Measurements from ENCODE around the gene RBCK1.

DNA sequence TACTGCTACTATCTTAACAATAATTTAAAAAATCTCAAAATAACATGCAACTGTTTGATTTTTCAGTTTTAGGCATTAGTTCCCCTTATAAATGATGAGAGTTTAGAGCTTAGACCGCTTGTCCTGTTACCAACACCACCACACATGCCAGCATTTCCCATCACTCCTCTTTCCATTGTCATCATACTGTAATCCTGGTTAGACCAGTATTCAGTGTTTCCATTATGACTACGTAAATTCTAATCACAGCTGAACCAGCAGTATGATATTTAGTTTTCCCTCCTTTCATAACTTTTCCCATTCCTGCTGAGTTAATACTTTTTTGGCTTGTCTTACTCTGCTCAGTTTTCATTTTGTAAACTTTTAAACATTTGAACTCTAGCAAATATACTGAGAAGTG is 66.5 kb downstream of the RBCK1 start:
- TF ChIP-seq, protein P1, sequence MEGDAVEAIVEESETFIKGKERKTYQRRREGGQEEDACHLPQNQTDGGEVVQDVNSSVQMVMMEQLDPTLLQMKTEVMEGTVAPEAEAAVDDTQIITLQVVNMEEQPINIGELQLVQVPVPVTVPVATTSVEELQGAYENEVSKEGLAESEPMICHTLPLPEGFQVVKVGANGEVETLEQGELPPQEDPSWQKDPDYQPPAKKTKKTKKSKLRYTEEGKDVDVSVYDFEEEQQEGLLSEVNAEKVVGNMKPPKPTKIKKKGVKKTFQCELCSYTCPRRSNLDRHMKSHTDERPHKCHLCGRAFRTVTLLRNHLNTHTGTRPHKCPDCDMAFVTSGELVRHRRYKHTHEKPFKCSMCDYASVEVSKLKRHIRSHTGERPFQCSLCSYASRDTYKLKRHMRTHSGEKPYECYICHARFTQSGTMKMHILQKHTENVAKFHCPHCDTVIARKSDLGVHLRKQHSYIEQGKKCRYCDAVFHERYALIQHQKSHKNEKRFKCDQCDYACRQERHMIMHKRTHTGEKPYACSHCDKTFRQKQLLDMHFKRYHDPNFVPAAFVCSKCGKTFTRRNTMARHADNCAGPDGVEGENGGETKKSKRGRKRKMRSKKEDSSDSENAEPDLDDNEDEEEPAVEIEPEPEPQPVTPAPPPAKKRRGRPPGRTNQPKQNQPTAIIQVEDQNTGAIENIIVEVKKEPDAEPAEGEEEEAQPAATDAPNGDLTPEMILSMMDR (conservative IDR thresholded peaks at IDR 0.05; ENCODE audit: low read length): no peak
- TF ChIP-seq EZH2phosphoT487 (IDR thresholded peaks at IDR 0.05; ENCODE audit: borderline replicate concordance): no peak
